ENCODE results near the gene MTX1. TPM values are rescaled to one million over a fixed set of nuclear protein-coding genes. Genes with fewer than 3 reads are reported as not detected.

Gene MTX1
- polyA plus RNA-seq, 1 donor (not counting 4 experiments of a cell fraction or from before 2014, with no cell fraction given), result 43.4 TPM

DNA sequence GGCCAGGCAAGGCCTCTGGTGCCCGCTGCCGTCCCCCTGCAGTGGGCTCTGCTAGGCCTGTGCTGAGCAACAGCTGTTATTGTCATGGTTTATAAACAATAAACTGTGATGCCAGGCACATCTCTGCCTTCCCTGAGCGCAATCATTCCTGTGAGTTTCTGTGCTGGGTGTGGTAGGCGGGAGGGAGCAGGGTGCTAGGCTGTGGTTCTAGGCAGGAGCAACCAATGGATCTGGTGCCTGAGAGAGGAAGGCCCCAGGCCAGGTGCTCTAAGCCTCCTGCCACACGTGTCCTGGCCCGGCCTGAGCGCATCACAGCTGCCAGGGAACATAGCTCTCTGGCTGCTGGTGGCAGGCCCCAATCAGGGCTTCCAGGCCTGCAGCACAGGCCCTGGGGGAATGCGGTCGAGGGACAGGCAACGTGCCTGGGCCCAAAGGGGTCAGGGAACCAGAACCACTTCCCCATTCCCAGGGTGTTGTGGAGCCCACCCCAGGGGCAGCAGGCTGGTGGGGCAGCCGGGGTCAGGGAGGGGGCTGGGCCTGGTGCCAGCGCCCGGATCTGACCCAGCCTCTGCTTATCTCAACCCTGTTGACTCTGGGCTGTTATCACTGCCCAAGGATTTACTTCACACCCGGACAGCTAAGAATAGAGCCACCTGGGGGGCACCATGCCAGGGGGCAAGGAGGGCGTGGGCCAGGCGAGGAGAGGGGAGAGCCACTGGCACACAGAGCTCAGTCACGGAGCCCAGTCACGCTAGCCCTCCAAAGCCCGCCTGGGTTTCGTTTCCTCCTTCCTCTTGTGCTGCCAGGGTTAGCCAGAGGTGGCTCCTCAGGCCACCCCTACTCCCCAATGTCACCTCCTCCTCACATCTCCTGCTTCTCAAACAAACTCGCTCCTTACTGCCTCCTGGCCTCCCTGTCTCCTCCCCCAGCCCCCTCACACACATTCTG is 23.4 kb upstream of the MTX1 start:
- Histone ChIP-seq H3K36me3 (ENCODE audit: control insufficient read depth in 2 of 2, extremely low read depth in 1 of 2, insufficient read depth in 2 of 2, low read length in 2 of 2) (no peaks in the 10 kb centered on the region), H3K9ac (ENCODE audit: control insufficient read depth, extremely low read depth, insufficient read depth, low read length) (no peak overlapping the region), H4K20me1 (ENCODE audit: control insufficient read depth, extremely low read depth, insufficient read depth, low read length) (no peaks in the 10 kb centered on the region), H3K4me3 (ENCODE audit: control insufficient read depth in 2 of 3, extremely low read depth in 1 of 3, insufficient read depth in 2 of 3, low read depth in 1 of 3, low read length in 3 of 3) (no peak overlapping the region), H3K9me1 (ENCODE audit: control insufficient read depth, extremely low read depth, insufficient read depth, low read length) (no peaks in the 10 kb centered on the region), H3K4me1 (ENCODE audit: control insufficient read depth, extremely low read depth, insufficient read depth, low read length) (peaks cover 5% of the 10 kb centered on the region), H3K4me2 (ENCODE audit: control insufficient read depth, extremely low read depth, insufficient read depth, low read depth, low read length) (no peak overlapping the region), H3K27ac (ENCODE audit: control insufficient read depth, insufficient read depth, low read length) (no peak overlapping the region), H3K27me3 (ENCODE audit: control insufficient read depth, extremely low read depth, insufficient read depth, low read length) (no peaks in the 10 kb centered on the region), H3K79me2 (ENCODE audit: control insufficient read depth, insufficient read depth, low read length) (no peaks in the 10 kb centered on the region), H3K9me3 (ENCODE audit: control insufficient read depth, low read depth, low read length) (no peaks in the 10 kb centered on the region), H2AFZ (ENCODE audit: control insufficient read depth, low read length) (no peak overlapping the region)
- FAIRE-seq, result no peak
- TF ChIP-seq EZH2 (IDR thresholded peaks at IDR 0.05; ENCODE audit: low read length), result no peak
- no peak for TF ChIP-seq CTCF (optimal IDR thresholded peaks at IDR 0.05 in 1 of 3, IDR thresholded peaks at IDR 0.05 in 1 of 3, conservative IDR thresholded peaks at IDR 0.05 in 1 of 3; ENCODE audit: extremely low read depth in 1 of 3, insufficient read depth in 2 of 3, low read length in 3 of 3)
- dilution Hi-C loops (cut with MboI; ENCODE audit: extremely low pct_ligation_motif_present, low sequenced_read_pairs), result no loop called here
- DNase-seq (ENCODE audit: low read depth, low spot score), result no peak

DNA sequence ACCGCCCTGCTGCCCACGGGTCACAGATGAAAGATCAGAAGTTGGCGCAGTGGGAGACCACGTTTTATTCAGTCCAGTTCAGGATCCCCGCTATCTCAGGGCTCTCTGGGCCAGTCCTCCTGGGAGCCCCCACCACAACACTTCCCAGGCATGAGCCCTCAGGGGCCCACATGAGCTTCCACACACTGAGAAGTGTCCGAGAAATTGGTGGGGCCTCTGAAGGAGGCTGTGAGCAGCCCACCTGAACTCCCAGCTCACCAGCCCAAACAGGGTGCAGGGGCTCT is 22.8 kb upstream of the MTX1 start:
- H3K4me3 ChIP-seq (ENCODE audit: control insufficient read depth in 2 of 3, extremely low read depth in 1 of 3, insufficient read depth in 2 of 3, low read depth in 1 of 3, low read length in 3 of 3), result no peak overlapping the region
- no peak overlapping the region for H3K4me2 ChIP-seq (ENCODE audit: control insufficient read depth, extremely low read depth, insufficient read depth, low read depth, low read length)
- no peaks in the 10 kb centered on the region for H3K79me2 ChIP-seq (ENCODE audit: control insufficient read depth, insufficient read depth, low read length)
- no peaks in the 10 kb centered on the region for H4K20me1 ChIP-seq (ENCODE audit: control insufficient read depth, extremely low read depth, insufficient read depth, low read length)
- no peaks in the 10 kb centered on the region for H3K9me3 ChIP-seq (ENCODE audit: control insufficient read depth, low read depth, low read length)
- DNase-seq (ENCODE audit: low read depth, low spot score) (no peak), FAIRE-seq (no peak)
- no peaks in the 10 kb centered on the region for H3K36me3 ChIP-seq (ENCODE audit: control insufficient read depth in 2 of 2, extremely low read depth in 1 of 2, insufficient read depth in 2 of 2, low read length in 2 of 2)
- H3K9ac ChIP-seq (ENCODE audit: control insufficient read depth, extremely low read depth, insufficient read depth, low read length), result no peak overlapping the region
- TF ChIP-seq CTCF (optimal IDR thresholded peaks at IDR 0.05 in 1 of 3, IDR thresholded peaks at IDR 0.05 in 1 of 3, conservative IDR thresholded peaks at IDR 0.05 in 1 of 3; ENCODE audit: extremely low read depth in 1 of 3, insufficient read depth in 2 of 3, low read length in 3 of 3), result no peak
- no peak for TF ChIP-seq EZH2 (IDR thresholded peaks at IDR 0.05; ENCODE audit: low read length)
- H3K4me1 ChIP-seq (ENCODE audit: control insufficient read depth, extremely low read depth, insufficient read depth, low read length), result peaks cover 5% of the 10 kb centered on the region
- no peaks in the 10 kb centered on the region for H3K9me1 ChIP-seq (ENCODE audit: control insufficient read depth, extremely low read depth, insufficient read depth, low read length)
- dilution Hi-C loops (cut with MboI; ENCODE audit: extremely low pct_ligation_motif_present, low sequenced_read_pairs), result no loop called here
- H3K27ac ChIP-seq (ENCODE audit: control insufficient read depth, insufficient read depth, low read length), result no peak overlapping the region
- no peak overlapping the region for H2AFZ ChIP-seq (ENCODE audit: control insufficient read depth, low read length)
- H3K27me3 ChIP-seq (ENCODE audit: control insufficient read depth, extremely low read depth, insufficient read depth, low read length), result no peaks in the 10 kb centered on the region

Data from keratinocyte (primary cell).